Measurements from ENCODE around the gene FOXO1. TPM values are rescaled to one million over a fixed set of nuclear protein-coding genes. Genes with fewer than 3 reads are reported as not detected.
A peak's percentile ranks its signal among the peaks of the same experiment; 100 is the strongest.

FOXO1 gene
- total and polyA plus RNA-seq, 2 donors (not counting 1 experiment from before 2014, with no cell fraction given): 1.9 to 2.5 TPM

DNA sequence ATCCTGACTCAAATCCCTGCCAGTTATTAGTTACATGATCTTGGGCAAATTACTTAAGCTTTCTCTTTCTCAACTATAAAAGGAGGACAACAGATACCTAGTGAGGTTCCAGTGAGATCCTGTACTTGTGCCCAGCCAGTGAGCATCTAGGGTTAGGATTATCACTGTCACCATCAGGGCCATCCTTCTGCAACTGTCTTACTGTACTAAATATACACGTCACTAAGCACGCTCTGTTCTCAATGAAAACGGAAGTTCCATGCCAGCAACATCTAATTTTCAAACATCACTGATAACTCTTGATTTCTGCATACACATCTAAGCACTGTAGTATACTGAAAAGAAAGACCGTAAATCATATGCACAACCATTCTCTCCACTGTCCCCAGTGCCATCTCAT, 70.0 kb downstream of the FOXO1 start:
- Histone ChIP-seq H3K4me3 (replicated peaks in 1 of 4; ENCODE audit: control extremely low read depth in 1 of 4, insufficient read depth in 1 of 4, low read depth in 3 of 4, low read length in 4 of 4) (no peak overlapping the region), H3K9me3 (ENCODE audit: control insufficient read depth, insufficient read depth, low read depth, low read length) (no peaks in the 10 kb centered on the region), H3K36me3 (ENCODE audit: control insufficient read depth, insufficient read depth, low read length) (no peaks in the 10 kb centered on the region), H3K4me1 (ENCODE audit: control insufficient read depth, extremely low read depth, insufficient read depth, low read length) (no peaks in the 10 kb centered on the region), H3K4me2 (ENCODE audit: extremely low read depth, insufficient read depth, low read length) (no peak overlapping the region), H4K20me1 (ENCODE audit: control insufficient read depth, extremely low read depth, insufficient read depth, low read length) (no peaks in the 10 kb centered on the region), H3K9ac (ENCODE audit: insufficient read depth, low read length) (no peak overlapping the region), H2AFZ (ENCODE audit: low read length) (no peak overlapping the region), H3K79me2 (ENCODE audit: control insufficient read depth, insufficient read depth, low read length) (no peaks in the 10 kb centered on the region), H3K27ac (ENCODE audit: insufficient read depth, low read length) (no peak overlapping the region), H3K27me3 (ENCODE audit: control insufficient read depth, insufficient read depth, low read length) (no peaks in the 10 kb centered on the region)
- TF ChIP-seq EZH2 (IDR thresholded peaks at IDR 0.05; ENCODE audit: low read length, missing control alignments) (no peak), CTCF (conservative IDR thresholded peaks at IDR 0.05 in 1 of 2, IDR thresholded peaks at IDR 0.05 in 1 of 2; ENCODE audit: low read depth in 1 of 2, low read length in 2 of 2) (no peak)
- no peak for DNase-seq (ENCODE audit: low read depth in 2 of 2)

DNA sequence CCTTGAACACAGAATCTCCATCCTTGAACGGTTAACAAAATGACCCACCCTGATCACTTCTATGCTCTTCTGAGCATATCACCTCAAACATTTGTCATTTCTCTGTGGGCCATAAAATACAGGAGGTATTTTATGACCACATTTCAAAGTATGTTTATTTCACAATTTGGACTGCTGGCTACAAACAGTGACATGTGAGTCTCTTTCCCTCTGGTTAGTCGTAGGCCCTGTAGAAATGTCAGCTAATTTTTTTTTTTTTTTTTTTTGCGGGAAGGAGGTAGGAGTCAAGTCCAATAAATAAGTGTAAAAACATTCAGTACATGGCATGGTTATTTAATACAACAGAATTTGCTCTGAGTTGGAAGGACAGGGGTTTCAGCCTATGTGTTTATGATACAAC, 70.7 kb downstream of the FOXO1 start:
- no peaks in the 10 kb centered on the region for H3K9me3 ChIP-seq (ENCODE audit: control insufficient read depth, insufficient read depth, low read depth, low read length)
- no peak overlapping the region for H2AFZ ChIP-seq (ENCODE audit: low read length)
- no peaks in the 10 kb centered on the region for H3K4me1 ChIP-seq (ENCODE audit: control insufficient read depth, extremely low read depth, insufficient read depth, low read length)
- no peak for TF ChIP-seq CTCF (conservative IDR thresholded peaks at IDR 0.05 in 1 of 2, IDR thresholded peaks at IDR 0.05 in 1 of 2; ENCODE audit: low read depth in 1 of 2, low read length in 2 of 2)
- TF ChIP-seq EZH2 (IDR thresholded peaks at IDR 0.05; ENCODE audit: low read length, missing control alignments): no peak
- no peak overlapping the region for H3K4me2 ChIP-seq (ENCODE audit: extremely low read depth, insufficient read depth, low read length)
- H3K27ac ChIP-seq (ENCODE audit: insufficient read depth, low read length): no peak overlapping the region
- H3K79me2 ChIP-seq (ENCODE audit: control insufficient read depth, insufficient read depth, low read length): no peaks in the 10 kb centered on the region
- no peak overlapping the region for H3K9ac ChIP-seq (ENCODE audit: insufficient read depth, low read length)
- H3K4me3 ChIP-seq (replicated peaks in 1 of 4; ENCODE audit: control extremely low read depth in 1 of 4, insufficient read depth in 1 of 4, low read depth in 3 of 4, low read length in 4 of 4): no peak overlapping the region
- DNase-seq (ENCODE audit: low read depth in 2 of 2): peak; percentile 12 to 21
- no peaks in the 10 kb centered on the region for H4K20me1 ChIP-seq (ENCODE audit: control insufficient read depth, extremely low read depth, insufficient read depth, low read length)
- no peaks in the 10 kb centered on the region for H3K36me3 ChIP-seq (ENCODE audit: control insufficient read depth, insufficient read depth, low read length)
- H3K27me3 ChIP-seq (ENCODE audit: control insufficient read depth, insufficient read depth, low read length): no peaks in the 10 kb centered on the region

- no peak overlapping the region for H3K4me2 ChIP-seq (ENCODE audit: extremely low read depth, insufficient read depth, low read length)
- H3K27ac ChIP-seq (ENCODE audit: insufficient read depth, low read length): no peak overlapping the region
- no peaks in the 10 kb centered on the region for H3K36me3 ChIP-seq (ENCODE audit: control insufficient read depth, insufficient read depth, low read length)
- no peaks in the 10 kb centered on the region for H3K27me3 ChIP-seq (ENCODE audit: control insufficient read depth, insufficient read depth, low read length)
- no peaks in the 10 kb centered on the region for H3K79me2 ChIP-seq (ENCODE audit: control insufficient read depth, insufficient read depth, low read length)
- TF ChIP-seq EZH2 (IDR thresholded peaks at IDR 0.05; ENCODE audit: low read length, missing control alignments) (no peak), CTCF (conservative IDR thresholded peaks at IDR 0.05 in 1 of 2, IDR thresholded peaks at IDR 0.05 in 1 of 2; ENCODE audit: low read depth in 1 of 2, low read length in 2 of 2) (no peak)
- H3K9ac ChIP-seq (ENCODE audit: insufficient read depth, low read length): no peak overlapping the region
- no peaks in the 10 kb centered on the region for H3K9me3 ChIP-seq (ENCODE audit: control insufficient read depth, insufficient read depth, low read depth, low read length)
- no peaks in the 10 kb centered on the region for H4K20me1 ChIP-seq (ENCODE audit: control insufficient read depth, extremely low read depth, insufficient read depth, low read length)
- no peaks in the 10 kb centered on the region for H3K4me1 ChIP-seq (ENCODE audit: control insufficient read depth, extremely low read depth, insufficient read depth, low read length)
- no peak for DNase-seq (ENCODE audit: low read depth in 2 of 2)
- no peak overlapping the region for H3K4me3 ChIP-seq (replicated peaks in 1 of 4; ENCODE audit: control extremely low read depth in 1 of 4, insufficient read depth in 1 of 4, low read depth in 3 of 4, low read length in 4 of 4)
- no peak overlapping the region for H2AFZ ChIP-seq (ENCODE audit: low read length)
These were observed 74.4 kb downstream of the FOXO1 start for GRCh38 chr13:40592035-40592434.
